OCI-LY3 (cell line): ENCODE data around the gene OMP.

Experiments used
- H2AFZ ChIP-seq: fragments of 200-600, 300-600 bp; shearing (Covaris generic); 2 replicates; pipeline ENCODE4 v1.6.0; 2014; ENCODE audit warnings: antibody characterized with exemption, low read depth, low read length
- H3K27ac ChIP-seq: fragments of 200-600, 300-600 bp; sonication (generic); 2 replicates; pipeline ENCODE4 v1.5.1; 2014; ENCODE audit warnings: mild to moderate bottlenecking, low read length, moderate library complexity, mixed read lengths
- H3K27me3 ChIP-seq: fragments of 200-600, 300-600 bp; sonication (generic); 2 replicates; pipeline ENCODE4 v1.6.1; 2014; ENCODE audit warnings: low read depth, low read length, mixed read lengths
- H3K36me3 ChIP-seq: fragments of 200-600, 300-600 bp; sonication (generic); replicated peaks from 2 replicates; pipeline ENCODE3; 2014; ENCODE audit warnings: low read depth, low read length, mixed read lengths
- H3K4me1 ChIP-seq: fragments of 300-600, 200-600 bp; sonication (generic); 2 replicates; pipeline ENCODE4 v1.6.1; 2014; ENCODE audit warnings: low read length, mixed read lengths
- H3K4me2 ChIP-seq: fragments of 200-600, 300-600 bp; sonication (generic); 2 replicates; pipeline ENCODE4 v1.6.1; 2014; ENCODE audit warnings: low read length, mixed read lengths
- H3K4me3 ChIP-seq: fragments of 300-600, 200-600 bp; sonication (generic); 2 replicates; pipeline ENCODE4 v1.5.1; 2014; ENCODE audit warnings: antibody characterized with exemption, mild to moderate bottlenecking, low read length, moderate library complexity
- H3K79me2 ChIP-seq: fragments of 300-600, 200-600 bp; shearing (Covaris generic); 2 replicates; pipeline ENCODE4 v1.6.1; 2014; ENCODE audit warnings: mild to moderate bottlenecking, low read length, mixed read lengths
- H3K9ac ChIP-seq: fragments of 300-600, 200-600 bp; shearing (Covaris generic); 2 replicates; pipeline ENCODE4 v1.6.0; 2014; ENCODE audit warnings: mild to moderate bottlenecking, low read length, moderate library complexity
- H3K9me3 ChIP-seq: fragments of 200-600, 300-600 bp; shearing (Covaris generic); 2 replicates; pipeline ENCODE4 v1.6.1; 2014; ENCODE audit warnings: low read length, mixed read lengths; ENCODE audit not compliant: insufficient read depth
- H4K20me1 ChIP-seq: fragments of 200-600, 300-600 bp; sonication (generic); 2 replicates; pipeline ENCODE4 v1.6.1; 2016; ENCODE audit warnings: low read length, mixed read lengths; ENCODE audit not compliant: insufficient read depth
- CTCF ChIP-seq: fragments of 200-600, 300-600 bp; sonication (generic); IDR thresholded peaks from 2 replicates; pipeline ENCODE4 v1.5.1; 2014; ENCODE audit warnings: antibody characterized with exemption, low read length, low read depth
- EZH2phosphoT487 ChIP-seq: fragments of 200-600 bp; shearing (Covaris generic); IDR thresholded peaks from 2 replicates; pipeline ENCODE4 v1.6.1; 2018; ENCODE audit warnings: antibody characterized with exemption, mixed run types, low read depth

OMP gene

DNA sequence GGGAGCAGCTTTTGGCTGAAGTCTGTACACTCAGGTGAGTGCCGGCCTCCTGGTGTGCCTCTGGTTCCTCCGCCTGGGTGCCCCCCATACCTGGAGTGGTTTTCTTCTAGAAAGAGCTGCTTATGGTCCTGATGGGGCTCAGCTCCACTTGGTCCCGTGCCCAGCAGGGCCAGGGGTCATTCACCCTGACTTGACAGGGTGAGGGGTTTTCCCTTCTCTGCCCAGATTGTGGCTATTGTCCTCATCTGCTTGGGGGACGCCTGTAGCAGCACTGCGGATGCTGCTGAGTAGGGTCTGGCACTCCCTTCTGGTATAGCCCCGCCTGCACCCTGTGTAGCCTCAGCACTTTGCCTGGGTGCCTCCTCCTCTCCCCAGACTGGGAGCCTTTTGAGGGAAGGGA is 8.2 kb downstream of the OMP start:
- TF ChIP-seq CTCF (no peak), EZH2phosphoT487 (no peak)
- Histone ChIP-seq H3K4me2 (no peak overlapping the region), H3K4me3 (no peak overlapping the region), H3K36me3 (no peaks in the 10 kb centered on the region), H4K20me1 (no peaks in the 10 kb centered on the region), H2AFZ (no peak overlapping the region), H3K4me1 (no peaks in the 10 kb centered on the region), H3K9me3 (no peaks in the 10 kb centered on the region), H3K9ac (no peak overlapping the region), H3K27ac (no peak overlapping the region), H3K27me3 (no peaks in the 10 kb centered on the region), H3K79me2 (no peaks in the 10 kb centered on the region)

DNA sequence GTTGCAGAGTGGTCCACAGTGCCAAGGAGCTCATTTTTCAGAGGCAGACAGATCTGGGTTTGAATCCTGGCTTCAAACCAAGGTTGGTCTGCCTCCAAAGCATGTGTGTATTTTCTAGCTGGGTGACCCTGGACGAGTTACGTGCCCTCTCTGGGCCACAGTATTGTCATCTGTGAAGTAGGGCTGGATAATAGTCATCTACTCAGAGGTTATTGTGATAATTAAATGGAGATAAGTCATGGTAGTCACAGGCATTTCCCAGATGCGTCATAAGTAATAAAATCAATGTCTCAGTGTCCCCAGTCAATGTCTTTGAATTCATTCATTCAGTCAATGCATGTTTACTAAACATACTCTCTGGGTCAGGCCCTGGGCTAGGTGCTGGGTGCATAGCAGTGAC is 8.6 kb downstream of the OMP start:
- H3K4me1 ChIP-seq, result no peaks in the 10 kb centered on the region
- H4K20me1 ChIP-seq, result no peaks in the 10 kb centered on the region
- no peak overlapping the region for H3K9ac ChIP-seq
- no peak overlapping the region for H2AFZ ChIP-seq
- TF ChIP-seq EZH2phosphoT487, result no peak
- no peak for TF ChIP-seq CTCF
- H3K4me2 ChIP-seq, result no peak overlapping the region
- no peaks in the 10 kb centered on the region for H3K27me3 ChIP-seq
- H3K36me3 ChIP-seq, result no peaks in the 10 kb centered on the region
- no peaks in the 10 kb centered on the region for H3K9me3 ChIP-seq
- H3K79me2 ChIP-seq, result no peaks in the 10 kb centered on the region
- no peak overlapping the region for H3K27ac ChIP-seq
- H3K4me3 ChIP-seq, result no peak overlapping the region

DNA sequence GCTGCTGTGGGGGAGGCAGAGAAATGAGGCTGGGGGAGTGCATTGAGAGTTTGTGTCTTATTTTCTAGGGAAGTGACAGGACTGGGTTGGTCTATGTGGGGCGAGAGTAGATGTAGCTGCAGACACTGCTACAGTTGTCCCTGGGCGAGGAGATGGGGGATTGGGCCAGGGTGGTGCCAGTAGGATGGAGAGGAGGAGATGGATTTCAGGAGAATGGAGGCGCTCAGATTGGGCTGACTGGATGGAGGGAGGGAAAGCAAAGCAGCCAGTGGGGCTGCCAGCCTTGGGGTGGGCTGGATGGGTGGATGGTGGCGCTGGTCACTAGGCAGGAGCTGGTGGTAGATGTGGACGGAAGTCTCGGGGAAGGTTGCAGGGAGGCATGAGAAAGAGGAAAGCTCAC is 9.3 kb downstream of the OMP start:
- no peaks in the 10 kb centered on the region for H4K20me1 ChIP-seq
- TF ChIP-seq EZH2phosphoT487 (no peak), CTCF (no peak)
- H3K27me3 ChIP-seq, result no peaks in the 10 kb centered on the region
- H3K36me3 ChIP-seq, result no peaks in the 10 kb centered on the region
- no peak overlapping the region for H3K4me2 ChIP-seq
- H3K79me2 ChIP-seq, result no peaks in the 10 kb centered on the region
- H3K27ac ChIP-seq, result no peak overlapping the region
- H2AFZ ChIP-seq, result no peak overlapping the region
- H3K4me1 ChIP-seq, result no peaks in the 10 kb centered on the region
- no peaks in the 10 kb centered on the region for H3K9me3 ChIP-seq
- no peak overlapping the region for H3K9ac ChIP-seq
- H3K4me3 ChIP-seq, result no peak overlapping the region

GRCh38 chr11:77112641-77113381 is 10.2 kb downstream of the OMP start:
- no peaks in the 10 kb centered on the region for H3K4me1 ChIP-seq
- no peaks in the 10 kb centered on the region for H3K36me3 ChIP-seq
- no peaks in the 10 kb centered on the region for H4K20me1 ChIP-seq
- no peak overlapping the region for H3K4me2 ChIP-seq
- H3K27ac ChIP-seq, result no peak overlapping the region
- no peak overlapping the region for H2AFZ ChIP-seq
- H3K9ac ChIP-seq, result no peak overlapping the region
- no peaks in the 10 kb centered on the region for H3K27me3 ChIP-seq
- H3K9me3 ChIP-seq, result no peaks in the 10 kb centered on the region
- no peak overlapping the region for H3K4me3 ChIP-seq
- H3K79me2 ChIP-seq, result no peaks in the 10 kb centered on the region
- TF ChIP-seq EZH2phosphoT487 (no peak), CTCF (no peak)
